Esophagus mucosa (tissue), 1 donor: ENCODE data around the gene NRIP3. TPM values are rescaled to one million over a fixed set of nuclear protein-coding genes. Genes with fewer than 3 reads are reported as not detected.
"Not testable (repeated sequence)": the region's sequence is repeated elsewhere in the genome, so short reads cannot be mapped to it uniquely, and the experiment has no call there.

Source experiments
- ATAC-seq: fragments of 200-7000 bp; cut with Tn5 transposase; one replicate; pipeline ENCODE4 v1.9.1; 2020
- total RNA-seq: library from RNA; stranded (reverse); gene quantifications from one replicate; pipeline ENCODE4 v1.2.4, GENCODE V29; 2023
- donor health status: DM: yes; HTN: yes; CAD: no.

The NRIP3 gene
- total RNA-seq, 1 donor from 2014 or later = 0.80 TPM

DNA sequence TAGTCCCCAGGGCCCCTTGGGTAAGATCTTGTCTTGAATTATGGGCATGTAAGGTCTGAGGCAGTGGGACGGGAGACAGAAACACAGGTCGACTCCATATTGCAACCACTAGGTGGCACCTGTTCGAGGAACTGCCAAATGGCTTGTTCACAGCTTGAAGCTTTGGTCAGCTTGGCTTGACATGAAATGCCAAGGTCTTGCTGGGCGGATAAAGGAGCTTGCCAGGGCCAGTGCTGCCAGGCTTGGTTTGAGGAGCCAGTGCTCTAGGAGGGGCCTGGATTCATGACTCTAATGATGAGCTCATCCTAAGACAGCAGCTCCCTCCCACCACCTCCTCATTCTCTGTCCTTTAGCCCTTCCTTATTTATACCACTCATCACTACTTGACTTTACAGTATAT lies 11.9 kb upstream of the NRIP3 start:
- peak; percentile 69 for ATAC-seq

DNA sequence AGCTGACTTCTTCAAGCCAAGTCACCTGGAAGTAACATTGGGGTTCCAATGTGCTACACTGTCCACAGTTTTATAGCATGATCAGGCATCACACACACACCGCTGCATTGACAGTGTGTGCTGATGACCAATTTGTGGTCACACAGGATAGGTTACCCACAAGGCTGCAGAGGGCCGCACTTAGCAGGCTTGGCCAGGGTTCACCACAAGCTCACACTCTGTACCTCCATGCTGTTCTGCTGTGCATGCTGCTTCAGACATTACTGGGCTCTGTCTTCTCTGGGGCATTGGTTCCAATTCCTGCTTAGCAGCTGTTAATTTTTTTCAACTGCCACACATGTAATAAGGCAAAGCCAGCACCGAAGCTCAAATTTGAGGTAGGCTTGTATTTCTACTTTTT lies 11.0 kb upstream of the NRIP3 start:
- peak; percentile 20 for ATAC-seq

DNA sequence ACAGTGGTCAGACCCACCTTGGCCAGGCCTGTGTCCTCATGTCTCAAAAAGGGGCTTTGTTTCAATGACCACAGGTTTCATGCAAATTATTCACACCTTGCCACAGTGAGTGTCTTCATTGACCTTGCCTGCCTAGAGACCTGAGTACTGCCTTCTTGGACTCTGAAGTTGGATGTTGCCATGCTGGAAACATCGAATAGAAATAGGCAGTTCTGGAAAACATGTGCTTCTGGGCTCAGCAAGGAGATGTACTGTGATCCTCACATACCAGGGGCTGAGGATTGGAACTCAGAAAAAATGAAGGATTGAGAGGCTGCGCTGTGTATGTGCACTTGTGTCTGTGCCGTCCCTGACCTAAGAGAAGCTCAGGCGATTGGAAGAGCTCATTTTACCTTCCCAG lies 9.6 kb upstream of the NRIP3 start:
- ATAC-seq = no peak

DNA sequence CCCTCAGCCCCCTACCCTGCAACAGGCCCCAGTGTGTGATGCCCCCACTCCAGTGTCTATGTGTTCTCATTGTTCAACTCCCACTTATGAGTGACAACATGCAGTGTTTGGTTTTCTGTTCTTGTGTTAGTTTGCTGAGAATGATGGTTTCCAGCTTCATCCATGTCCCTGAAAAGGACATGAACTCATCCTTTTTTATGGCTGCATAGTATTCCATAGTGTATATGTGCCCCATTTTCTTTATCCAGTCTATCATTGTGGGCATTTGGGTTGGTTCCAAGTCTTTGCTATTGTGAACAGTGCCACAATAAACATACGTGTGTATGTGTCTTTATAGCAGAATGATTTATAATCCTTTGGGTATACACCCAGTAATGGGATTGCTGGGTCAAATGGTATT lies 5.7 kb upstream of the NRIP3 start:
- ATAC-seq = not testable (repeated sequence)

DNA sequence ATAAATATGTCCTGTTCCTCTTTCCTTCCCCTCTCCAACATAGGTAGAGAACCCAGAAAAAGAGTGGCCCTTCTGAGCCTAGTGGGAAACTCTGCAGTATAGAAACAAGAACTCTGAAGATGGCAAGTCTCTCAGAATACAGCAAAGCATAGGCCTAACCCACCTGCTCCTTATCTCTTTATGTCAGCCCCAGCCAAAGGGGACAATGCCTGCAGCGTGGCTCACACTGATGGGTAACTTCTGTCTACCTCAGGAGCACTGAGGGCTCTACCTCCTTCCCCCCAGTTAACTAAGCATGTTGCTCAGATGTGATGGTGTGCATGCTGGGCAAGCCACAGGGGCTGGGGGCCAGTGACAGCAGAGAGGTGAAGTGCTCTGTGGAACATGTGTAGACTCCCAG lies 4.9 kb upstream of the NRIP3 start:
- ATAC-seq = no peak

DNA sequence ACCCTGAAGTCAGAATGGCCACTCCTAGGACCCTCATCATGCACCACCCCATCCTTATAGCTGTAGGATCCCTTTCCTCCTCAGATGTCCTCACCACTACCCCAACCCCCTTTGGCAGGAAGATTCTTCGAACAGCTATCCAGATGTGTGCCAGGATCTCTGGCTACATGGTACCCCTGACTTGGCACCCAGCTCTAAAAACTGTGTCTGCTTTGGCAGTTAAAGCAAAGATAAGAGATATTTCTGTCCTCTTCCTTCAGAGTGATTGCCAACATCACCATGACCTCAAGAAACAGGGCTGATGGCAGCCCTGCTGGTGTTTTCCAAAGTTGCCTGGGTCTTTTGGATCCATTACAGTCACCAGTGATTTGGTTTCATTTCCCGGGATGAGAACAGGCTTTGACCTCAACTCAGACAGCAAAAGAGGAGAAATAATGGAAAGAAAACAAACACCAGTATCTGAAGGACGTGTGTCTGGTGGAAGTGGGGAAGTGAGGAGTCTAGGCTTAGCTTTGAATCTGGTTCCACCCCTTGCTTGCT lies 4.3 kb upstream of the NRIP3 start:
- ATAC-seq = no peak

DNA sequence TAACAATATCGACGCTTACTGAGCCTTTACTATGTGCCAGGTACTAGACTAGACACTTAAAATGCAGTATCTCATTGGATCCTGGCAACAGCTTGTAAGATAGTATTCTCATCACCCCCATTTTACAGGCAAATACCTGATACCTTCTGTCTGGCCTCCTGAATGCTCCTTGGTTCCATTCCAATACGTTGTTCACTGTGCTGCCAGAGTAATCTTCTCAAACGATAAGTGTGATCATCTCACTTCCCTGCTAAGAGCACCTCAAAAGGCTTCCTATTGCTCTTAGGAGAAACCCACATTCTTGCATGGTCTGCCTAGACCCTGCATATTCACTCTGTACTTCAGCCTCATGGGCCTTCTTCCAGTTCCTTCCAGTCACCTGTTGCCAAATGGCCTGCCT lies 1.3 kb upstream of the NRIP3 start:
- ATAC-seq = no peak

DNA sequence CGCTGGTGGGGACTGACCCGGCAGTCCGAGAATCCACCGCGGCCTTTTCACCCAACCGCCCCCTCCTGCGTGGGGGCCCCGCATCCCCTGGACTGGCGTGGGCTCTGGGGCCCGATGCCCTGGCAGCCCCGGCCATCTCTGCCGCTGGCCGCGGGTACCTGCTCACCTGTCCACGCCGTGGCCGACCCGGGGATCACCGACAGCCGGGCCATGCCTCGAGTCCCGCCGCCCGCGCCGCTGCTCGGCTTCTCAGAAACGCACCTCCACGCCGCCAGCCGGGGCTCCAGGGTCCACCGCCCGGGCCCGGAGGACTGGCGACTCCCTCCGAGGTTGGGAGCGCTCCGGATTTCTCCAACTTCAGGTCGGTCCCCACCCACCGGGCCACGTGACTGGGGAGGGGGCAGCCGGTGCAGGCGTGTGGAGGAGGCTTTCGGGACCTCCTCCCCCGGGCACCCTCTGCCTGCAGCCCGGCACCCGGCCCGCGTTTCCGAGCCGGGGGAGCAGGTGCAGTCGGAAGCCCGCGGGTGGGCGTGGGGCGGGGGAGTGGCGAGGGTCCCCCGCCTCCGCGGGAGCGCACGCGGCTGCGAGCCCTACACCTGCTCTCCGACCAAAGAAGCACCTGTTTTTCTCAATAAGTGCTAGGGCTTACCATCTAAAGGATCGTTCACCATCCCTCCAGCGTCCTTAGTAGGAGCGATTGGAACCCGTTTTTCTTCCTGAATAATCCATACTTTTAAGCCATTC lies 554 bp upstream of the NRIP3 start:
- ATAC-seq = peak; percentile 14

DNA sequence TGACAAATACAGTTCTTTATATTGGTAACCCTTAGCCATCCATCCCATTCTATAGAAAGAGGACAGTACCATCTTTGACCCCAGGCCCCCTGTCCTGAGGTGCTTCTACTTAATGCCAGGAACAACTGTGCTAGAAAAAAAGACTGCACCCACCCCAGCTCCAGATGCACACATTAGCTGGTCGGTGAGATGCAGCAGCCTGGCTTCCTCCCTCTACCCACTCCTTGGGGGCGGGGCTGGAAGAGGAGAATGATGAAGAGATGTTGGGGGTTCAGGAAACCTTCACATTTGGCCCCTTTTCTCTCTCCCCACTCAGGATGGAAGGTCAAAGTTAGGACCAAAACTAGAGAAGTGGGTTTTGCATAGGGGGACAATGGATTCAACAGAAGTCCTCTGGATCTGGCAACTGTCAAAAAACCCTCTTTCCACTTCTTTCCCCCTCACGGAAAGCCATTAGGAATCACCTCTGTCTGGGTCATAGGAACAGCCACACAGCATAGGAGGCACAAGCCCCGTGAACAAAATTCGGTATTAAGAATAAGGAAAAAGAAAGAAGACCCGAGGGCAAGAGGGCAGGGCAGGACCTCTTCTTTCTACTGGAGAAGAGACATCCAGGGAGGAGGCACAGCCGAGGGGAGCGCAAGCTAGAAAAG lies 755 bp downstream of the NRIP3 start:
- no peak for ATAC-seq

DNA sequence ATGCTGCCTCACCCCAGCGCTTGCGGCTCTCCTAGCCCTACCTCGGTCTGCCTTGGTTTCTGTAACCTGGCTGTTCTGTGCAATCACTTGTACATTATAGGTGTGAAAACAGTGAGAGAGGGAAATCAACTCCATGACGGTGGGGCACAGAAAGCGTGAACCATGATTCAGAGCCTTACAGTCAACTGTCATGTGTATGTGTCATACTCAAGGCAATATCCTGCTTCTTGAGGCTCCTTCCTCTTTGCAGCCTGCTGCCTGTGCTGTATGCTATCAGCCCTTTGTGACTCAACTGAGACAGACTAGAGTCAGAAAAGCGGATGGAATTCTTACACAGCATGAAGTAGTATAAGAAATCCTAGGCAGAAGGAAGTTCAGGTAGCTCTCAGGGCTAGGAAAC lies 2.1 kb downstream of the NRIP3 start:
- ATAC-seq = peak; percentile 88

DNA sequence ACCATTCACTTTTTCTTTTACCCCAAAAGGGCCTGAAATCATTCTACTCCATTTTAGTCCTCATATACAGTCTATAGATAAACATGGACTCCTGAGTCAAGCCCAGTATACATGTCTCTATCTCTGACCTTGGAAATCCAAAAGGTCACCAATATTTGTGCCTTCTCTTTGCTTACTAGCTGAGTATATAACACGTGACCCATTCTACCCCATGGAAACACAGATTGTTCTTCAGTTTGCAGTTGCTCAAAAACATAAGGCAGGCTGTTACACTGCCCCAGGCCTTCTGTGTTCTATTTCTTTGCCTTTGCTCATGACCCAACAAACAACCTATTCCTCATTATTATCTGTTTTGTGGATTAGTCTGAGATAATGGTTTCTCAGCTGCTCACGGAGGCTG lies 5.8 kb downstream of the NRIP3 start:
- no peak for ATAC-seq

DNA sequence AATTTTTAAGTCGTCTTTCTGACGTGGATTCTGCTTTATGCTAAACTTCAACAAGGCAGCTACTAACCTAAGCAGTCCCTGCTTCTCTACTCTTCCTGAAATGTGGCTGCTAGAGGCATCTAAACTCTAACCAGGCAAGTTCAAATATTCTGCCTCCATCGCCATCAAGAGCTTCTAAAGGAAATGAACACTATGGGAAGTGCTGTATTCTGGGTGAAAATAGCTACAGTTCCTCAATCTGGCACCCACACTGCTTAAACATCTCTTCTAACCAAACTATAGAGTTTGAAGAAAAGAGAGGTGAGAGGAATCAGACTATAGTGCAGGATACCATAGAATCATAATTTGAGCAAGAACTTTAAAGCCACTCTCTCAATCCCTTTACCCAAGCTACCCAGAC lies 6.3 kb downstream of the NRIP3 start:
- no peak for ATAC-seq

DNA sequence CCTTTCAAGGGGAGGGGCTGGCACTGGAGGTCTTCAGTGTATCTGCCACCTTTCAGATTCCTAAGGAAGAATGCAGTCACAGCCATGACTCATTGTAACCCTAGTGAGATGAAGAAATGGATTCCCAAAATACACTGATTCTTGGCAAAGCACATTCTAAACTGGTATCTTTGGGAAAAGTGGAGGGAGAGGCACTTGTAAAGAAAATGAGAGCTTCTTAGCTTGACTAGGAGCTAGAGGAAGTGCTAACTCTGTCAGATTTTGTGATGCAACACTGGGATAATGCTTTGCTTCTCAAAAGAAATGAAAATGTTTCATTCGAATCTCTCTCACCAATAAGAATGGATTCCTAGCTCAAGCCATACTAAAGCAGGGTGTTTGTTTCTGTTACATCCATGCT lies 14.3 kb downstream of the NRIP3 start:
- no peak for ATAC-seq

DNA sequence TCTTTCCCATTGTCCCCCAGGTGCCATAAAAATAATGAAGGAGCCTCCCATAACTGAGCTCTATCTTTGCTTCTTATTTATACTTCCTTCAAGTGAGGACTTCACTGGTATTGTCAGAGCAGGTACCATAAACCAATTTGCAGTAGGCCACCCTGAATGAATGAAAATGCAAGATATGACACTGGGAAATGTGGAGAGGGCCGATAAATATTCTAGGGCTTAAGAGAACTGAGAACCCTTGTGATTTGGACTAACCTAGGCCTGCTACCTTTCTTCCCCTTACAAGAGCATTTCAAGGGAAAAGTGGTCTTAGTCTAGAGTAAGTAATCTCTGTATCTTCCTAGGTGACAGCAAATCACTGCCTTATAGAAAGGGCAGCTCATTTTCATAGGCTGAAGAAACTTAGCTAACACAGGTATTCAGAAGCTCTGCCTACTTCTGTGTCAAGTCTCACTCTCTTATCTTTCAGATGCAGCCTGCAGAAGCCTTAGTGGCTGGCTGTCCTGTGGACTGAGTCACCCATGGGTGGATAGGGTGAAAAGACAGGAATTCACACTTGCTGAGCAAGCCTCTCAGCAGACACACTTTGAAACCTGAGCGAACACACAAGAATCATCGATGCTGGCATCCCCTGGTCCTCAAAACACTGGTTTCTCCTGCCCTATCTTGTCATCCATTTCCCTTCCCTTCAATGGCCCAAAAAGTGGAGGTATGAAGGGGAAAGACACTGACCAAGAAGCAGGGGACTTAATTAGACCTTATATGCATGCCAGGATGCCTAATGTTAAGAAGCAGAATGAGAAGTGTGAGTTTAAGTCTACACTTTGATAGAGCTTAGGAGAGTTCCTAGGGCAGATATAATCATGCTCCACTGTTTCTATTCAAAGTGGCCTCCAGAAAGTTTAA lies 15.2 kb downstream of the NRIP3 start:
- no peak for ATAC-seq

DNA sequence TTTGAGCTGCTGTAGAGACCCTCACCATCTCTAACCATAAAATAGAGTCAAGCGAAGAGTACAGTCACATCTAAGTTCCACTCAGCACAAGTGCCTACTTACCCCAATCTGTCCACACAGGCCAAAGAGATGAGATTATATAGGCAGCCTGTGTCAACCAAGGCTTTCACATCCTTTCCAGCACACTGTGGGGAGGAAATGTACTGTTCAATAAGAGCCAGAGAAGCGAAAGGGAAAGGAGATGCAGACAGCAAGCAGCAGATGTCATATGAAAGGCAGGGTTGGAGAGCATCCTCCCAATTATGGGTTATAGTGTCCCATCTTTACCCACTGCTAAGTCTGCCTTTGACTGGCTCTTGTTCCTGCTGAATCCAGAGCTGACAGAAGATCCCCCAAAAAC lies 16.4 kb downstream of the NRIP3 start:
- ATAC-seq = no peak

DNA sequence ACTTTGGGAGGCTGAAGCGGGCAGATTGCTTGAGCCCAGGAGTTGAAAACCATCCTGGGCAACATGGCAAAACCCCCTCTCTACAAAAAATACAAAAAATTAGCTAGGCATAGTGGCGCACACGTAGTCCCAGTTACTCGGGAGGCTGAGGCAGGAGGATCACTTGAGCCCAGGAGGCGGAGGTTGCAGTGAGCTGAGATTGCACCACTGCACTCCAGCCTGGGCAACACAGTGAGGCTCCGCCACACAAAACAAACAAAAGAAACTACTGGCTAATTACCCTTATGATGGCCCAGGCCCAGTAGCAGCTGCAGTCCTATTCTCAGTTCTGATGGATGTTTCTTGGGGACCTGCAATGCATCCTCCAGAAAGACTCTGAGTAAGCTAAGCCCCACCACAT lies 17.0 kb downstream of the NRIP3 start:
- ATAC-seq = not testable (repeated sequence)

DNA sequence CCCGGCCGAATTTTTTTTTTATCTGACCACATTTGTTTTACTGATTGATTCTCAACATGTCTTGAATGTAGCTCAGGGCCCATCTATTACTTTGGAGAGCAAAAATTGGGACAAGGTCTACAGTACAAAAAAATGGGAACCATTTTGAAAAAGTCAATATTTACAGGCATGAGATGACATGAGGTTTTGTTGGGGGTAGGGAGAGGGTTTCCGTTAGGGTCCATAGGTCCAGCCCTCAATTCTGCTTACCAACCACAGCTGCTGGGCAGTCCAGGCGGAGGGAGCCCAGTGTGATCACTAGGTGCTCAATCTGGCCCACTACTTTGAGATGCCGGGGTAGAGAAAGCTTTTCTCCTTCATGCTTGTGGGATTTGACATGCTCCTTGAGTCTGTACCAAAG lies 18.3 kb downstream of the NRIP3 start:
- no peak for ATAC-seq

DNA sequence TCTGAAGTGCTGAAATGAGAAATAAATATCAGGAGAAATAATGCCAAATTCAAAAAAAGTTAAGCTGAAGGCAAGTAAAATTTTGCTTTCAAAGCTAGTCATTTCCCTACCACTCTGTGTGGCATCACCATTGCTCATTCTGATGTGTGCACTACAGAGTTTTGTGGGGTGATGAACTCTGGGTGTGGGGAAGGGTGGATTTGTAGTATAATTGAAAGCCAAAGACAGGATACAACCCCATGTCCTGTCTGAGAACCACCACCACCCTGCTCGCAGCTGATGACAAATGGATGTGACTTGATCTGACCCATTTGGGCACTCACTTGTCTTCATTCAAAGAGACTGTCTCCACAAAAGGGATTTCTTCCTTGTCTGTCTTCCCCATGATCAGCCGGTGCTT lies 20.2 kb downstream of the NRIP3 start:
- no peak for ATAC-seq

DNA sequence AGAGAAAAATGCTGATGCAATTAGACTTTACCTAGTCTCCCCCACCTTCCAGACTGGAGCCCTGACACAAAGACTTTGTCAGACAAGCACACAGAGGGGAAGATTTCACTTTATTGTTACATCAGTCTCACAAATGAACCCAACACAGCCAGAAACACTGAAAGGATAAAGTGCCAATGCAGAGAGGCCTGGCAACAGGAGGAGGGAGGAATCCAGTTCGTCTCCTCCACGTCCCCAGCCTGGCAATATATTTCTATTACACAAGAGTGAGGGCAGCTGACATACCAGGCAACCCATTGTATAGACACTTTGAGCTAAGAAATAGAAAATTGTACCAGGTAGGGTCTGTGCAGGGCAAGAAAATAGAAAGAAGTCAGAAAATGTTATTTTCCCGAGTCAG lies 23.3 kb downstream of the NRIP3 start:
- ATAC-seq = no peak

DNA sequence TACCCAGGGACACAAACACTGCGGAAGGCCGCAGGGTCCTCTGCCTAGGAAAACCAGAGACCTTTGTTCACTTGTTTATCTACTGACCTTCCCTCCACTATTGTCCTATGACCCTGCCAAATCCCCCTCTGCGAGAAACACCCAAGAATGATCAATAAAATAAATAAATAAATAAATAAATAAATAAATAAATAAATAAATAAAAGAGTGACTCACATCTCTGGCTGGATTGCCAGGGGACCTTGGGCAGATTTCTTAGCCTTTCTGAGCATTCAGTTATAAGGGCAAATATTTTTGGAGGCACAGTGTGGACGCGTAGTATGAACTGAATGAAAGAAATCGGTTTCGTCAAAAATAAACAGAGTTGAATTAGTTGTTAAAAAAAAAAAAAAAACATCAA lies 24.4 kb downstream of the NRIP3 start:
- not testable (repeated sequence) for ATAC-seq

DNA sequence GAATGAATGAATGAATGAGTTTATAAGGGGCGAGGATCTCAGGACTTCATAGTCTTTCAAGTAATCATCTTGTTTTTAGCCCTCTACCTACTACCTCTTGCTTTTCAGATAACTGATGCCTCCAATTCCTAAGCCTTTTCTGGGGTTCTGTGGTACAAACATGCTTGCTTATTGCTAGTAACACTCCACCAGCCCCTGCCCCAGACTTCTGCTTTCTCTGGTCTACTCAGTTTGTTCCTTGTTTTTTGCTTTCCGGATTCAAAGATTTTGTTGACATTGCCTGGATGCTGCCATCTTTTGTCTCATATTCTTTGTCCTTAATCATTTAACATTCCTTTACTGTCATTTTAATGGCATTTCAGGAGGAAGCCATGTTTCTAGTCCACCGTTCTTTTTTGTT lies 30.7 kb downstream of the NRIP3 start:
- no peak for ATAC-seq

DNA sequence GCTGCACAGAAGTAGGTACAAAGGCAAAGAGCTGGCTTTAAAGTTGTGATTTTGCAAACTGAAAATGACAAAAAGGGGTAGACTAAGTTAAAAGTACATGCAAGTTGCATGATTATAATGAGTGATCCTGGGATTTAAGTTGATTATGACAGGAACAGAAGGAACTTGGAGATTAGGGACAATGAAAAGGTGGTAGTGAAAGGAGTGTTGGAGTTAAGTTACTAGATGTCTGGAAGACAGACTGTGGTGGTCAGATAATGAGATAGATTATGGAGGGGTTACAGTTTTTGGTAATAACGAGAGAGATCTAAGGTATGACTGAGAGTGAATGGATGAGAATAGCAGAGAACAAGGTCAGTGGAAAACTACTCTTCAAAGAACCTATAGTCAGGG lies 31.9 kb downstream of the NRIP3 start:
- no peak for ATAC-seq

DNA sequence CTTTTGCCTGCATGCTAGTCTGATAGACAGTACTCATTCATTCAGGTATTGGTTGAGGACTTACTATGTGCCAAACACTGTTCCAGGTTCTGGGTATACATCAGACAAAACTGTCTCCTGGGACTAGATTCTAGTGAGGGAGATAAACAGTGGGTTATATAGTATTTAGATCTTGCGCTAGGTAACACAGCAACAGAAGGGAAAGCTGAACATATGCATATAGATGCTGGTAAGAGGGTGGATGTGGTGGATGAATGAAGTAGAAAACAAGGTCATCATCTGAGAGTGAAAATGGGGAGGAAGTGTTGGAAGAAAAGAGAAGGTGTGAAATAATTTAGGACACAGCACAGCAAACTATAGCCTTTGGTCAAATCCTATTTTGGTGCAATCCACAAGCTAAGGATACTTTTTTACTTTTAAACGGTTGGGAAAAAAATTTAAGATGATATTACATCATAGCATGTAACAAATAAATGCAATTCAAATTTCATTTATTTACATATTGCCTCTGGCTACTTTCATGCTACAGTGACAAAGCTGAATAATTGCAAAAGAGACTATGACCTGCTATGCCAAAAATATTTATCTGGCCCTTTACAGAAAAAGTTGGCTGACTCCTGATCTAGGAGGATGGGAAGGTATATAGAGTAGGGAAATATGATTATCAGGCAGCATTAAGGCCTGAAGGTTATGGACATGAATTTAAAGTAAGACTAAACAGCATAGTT lies 32.4 kb downstream of the NRIP3 start:
- ATAC-seq = no peak
